Measurements from ENCODE around the gene CHSY3.

- TF ChIP-seq POLR2AphosphoS5 (IDR thresholded peaks at IDR 0.05), result no peak
- no peak for TF ChIP-seq POLR2A (IDR thresholded peaks at IDR 0.05)
- no peak for TF ChIP-seq CTCF (IDR thresholded peaks at IDR 0.05)
Measured at GRCh38 chr5:130034566-130035210, 130.4 kb downstream of the CHSY3 start.
